ENCODE data around the gene MSN.
"Not testable (repeated sequence)": the region's sequence is repeated elsewhere in the genome, so short reads cannot be mapped to it uniquely, and the experiment has no call there.

MSN gene

DNA sequence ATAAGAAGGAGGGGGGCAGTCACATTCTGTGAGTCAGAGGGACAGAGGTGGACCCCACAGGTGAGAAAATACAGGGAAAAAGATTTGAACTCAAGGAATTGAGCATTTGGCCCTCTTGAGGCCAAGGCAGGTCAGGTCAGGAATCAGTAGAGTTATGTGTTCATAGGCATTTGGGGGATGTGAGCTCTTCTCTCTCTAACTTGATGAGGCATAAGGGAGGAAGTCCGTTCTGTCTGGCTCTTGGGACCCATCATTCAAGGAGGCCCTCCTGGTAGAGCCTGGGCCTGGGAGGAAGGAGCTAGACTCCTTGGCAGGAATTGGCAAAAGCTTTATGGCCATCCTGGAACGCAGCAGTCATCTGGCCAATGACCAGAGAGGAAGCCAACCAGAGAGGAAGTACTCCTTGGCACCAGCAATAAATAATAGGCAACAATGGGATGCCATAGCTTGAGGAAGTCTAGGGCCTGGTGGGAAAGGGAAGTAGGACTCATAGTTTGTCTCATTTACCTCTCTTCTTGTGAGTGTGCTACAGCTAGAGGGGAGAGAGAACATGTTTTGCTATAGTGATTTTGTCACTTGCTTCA lies 53.0 kb downstream of the MSN start:
- DNase-seq = no peak

GRCh38 chrX:65723706-65724105 lies 56.3 kb downstream of the MSN start:
- no peak for DNase-seq

DNA sequence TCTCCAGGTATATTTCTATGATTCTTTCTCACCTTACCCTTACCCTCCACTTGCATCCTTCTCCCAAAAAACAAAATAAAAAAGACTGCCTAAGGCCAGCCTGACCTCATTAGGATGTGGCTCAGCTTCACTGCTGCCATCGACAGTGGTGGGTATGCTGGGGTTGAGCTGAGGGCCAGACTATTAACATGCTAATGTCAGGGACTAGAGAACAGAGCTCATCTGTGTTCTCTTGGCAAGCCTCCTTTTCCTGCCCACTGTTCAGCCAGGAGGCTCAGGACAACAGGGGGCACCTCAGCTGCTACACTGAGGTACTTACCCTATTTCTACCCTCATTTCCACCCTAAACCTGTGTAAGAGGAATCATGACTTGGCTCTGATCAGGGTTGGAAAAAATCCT lies 59.3 kb downstream of the MSN start:
- DNase-seq = no peak

GRCh38 chrX:65731684-65732289 lies 64.3 kb downstream of the MSN start:
- no peak for DNase-seq

GRCh38 chrX:65740909-65741308 lies 73.5 kb downstream of the MSN start:
- no peak for DNase-seq

GRCh38 chrX:65741823-65742222 lies 74.4 kb downstream of the MSN start:
- DNase-seq = no peak

DNA sequence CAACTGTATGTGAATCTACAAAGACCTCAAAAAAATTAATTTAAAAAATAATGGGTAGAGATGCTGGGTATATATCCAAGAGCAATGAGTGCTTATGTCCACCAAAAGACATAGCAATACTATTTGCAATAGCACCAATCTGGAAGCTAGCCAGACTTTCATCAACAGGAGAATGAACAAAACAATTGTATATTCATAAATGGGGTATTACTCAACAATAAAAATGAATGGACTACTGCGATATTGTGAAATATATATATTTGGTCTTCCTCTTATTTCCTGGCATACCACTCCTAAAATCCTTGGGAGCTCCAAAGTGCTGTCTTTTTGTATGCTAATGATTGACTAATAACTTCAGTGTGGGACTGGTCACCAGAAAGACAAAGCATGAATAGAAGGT lies 77.5 kb downstream of the MSN start:
- DNase-seq = no peak

DNA sequence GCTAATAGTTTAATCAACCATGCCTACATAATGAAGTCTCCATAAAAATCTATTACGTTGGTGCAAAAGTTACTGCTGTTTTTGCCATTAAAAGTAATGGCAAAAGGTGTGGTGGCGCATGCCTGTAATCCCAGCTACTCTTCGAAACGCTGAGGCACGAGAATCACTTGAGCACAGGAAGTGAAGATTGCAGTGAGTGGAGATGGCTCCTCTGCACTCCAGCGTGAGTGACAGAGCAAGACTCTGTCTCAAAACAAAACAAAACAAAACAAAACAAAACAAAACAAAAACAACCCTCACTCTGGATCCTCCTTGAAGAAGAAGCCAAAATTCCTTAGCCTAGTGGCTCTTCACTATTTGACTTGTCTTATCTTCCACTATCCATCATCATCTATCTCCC lies 78.0 kb downstream of the MSN start:
- no peak for DNase-seq

GRCh38 chrX:65745992-65746391 lies 78.5 kb downstream of the MSN start:
- DNase-seq = no peak

DNA sequence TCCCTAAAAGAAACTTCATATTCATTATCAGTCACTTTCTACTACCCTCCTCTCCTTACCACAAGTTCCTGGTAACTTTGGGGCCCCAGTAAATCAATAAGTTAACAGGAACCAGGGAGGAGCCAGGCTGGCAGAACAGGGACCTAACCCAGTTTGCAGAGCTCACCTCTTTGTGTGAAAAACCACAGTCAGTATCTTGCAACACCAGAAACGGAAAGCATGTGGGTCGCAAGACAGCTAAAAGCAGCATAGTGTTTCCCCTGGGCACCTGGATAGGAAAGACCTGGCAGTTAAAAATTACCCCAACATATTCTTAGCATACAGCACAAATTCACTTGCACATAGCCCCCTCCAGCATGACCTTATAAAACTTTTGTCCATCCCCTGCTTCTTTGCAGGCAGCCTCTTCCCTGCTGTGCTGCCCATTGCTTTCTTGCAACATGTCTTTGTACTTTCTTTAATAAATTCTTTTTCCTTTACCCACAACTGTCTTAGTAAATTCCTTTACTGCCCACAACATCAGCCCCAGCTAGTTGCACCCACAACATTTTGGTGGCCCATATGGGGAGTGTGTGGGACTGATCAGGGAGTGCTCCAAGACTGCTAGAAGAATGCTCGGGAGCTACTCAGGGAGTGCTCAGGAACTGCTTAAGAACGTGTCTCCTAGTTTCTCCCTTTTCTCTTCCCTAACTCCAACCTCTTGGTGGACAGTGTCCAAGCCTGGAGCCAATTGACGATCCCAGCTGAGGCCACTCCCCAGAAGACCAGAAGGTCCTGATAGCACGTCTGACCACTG lies 83.4 kb downstream of the MSN start:
- peak; percentile 67 for DNase-seq

- DNase-seq = no peak
Measured at GRCh38 chrX:65751519-65751918, 84.1 kb downstream of the MSN start.

GRCh38 chrX:65752294-65752693 lies 84.8 kb downstream of the MSN start:
- DNase-seq = no peak

GRCh38 chrX:65755786-65756185 lies 88.3 kb downstream of the MSN start:
- no peak for DNase-seq

DNA sequence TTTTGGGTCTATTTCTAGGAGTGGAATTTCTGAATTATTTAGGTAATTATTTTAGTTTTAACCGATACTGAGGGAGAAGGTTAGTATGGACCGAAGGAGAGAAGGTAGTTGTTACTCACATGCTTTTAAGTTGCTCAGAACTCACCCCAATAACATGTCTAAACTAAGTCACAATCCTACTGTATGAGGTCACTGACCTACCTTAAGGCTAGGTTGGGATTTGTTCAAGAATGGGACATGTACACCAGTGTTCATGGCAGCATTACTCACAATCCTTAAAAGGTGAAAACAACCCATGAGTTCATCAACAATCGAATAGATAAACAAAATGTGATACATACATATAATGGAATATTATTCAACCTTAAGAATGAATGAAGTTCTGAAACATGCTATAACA lies 90.5 kb downstream of the MSN start:
- DNase-seq = no peak

DNA sequence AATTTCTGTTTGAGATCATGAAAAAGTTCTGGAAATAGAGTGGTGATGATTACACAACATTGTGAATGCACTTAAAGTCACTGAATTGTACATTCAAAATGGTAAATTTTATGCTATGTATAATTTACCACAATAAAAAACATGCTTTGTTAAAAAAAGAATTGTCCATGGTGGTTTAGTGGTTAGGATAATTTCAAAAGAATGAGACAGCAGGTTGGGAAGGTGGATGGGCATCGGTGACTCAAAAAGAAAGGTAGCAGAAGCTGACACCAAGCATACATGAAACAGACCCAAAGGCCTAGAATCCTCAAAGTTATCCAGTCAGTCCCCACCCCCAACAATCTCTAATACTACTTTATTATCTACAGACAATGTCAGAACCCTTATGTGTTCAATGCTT lies 91.1 kb downstream of the MSN start:
- no peak for DNase-seq

- not testable (repeated sequence) for DNase-seq
Measured at GRCh38 chrX:65759525-65759924, 92.1 kb downstream of the MSN start.

GRCh38 chrX:65769564-65770292 lies 102.3 kb downstream of the MSN start:
- no peak for DNase-seq

GRCh38 chrX:65772842-65773241 lies 105.4 kb downstream of the MSN start:
- DNase-seq = no peak

DNA sequence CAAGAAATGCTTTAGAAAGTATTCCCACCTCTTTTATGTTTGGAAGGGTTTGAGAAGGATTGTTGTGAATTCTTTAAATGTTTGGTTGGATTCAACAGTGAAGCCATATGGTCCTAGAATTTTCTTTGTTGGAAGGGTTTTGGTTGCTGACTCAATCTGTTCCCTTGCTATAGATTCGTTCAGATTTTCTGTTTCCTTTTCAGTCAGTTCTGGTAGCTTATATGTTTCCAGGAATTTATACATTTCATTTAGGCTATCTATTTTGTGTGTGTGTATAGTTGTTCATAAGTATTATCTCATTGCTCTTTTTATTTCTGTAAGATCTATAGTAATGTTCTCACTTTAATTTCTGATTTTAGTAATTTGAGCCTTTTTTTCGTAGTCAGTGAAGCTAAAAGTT lies 114.4 kb downstream of the MSN start:
- DNase-seq = no peak

GRCh38 chrX:65783746-65784145 lies 116.3 kb downstream of the MSN start:
- DNase-seq = no peak

Measured in KG1 (cell line).